GM12878 (cell line): ENCODE measurements around the gene PFN2. TPM values are rescaled to one million over a fixed set of nuclear protein-coding genes. Genes with fewer than 3 reads are reported as not detected.

Source experiments
- ATAC-seq: fragments of 200-7000 bp; cut with Tn5 transposase; 3 replicates; pipeline ENCODE4 v1.9.1; 2020; ENCODE audit warnings: mild to moderate bottlenecking, moderate library complexity
- BruUV-seq: library from RNA; stranded (reverse); fragments of 400-500 nt; replicated peaks from 2 replicates; lab custom pipeline; 2021; lab: Mats Ljungman, UMichigan
- CTCF ChIA-PET: fragments of 300-600 bp; sonication (Branson Sonifier 250); formaldehyde crosslinking; extraction: SDS; loops from one replicate; lab custom pipeline; 2021; ENCODE audit warnings: inconsistent platforms; lab: Yijun Ruan, JAX
- POLR2A ChIA-PET: fragments of 350-600 bp; formaldehyde crosslinking; extraction: SDS; loops from one replicate; lab custom pipeline; 2021; ENCODE audit warnings: inconsistent platforms; lab: Charles Lee
- RAD21 ChIA-PET: fragments of 300-600 bp; sonication (Branson Sonifier 250); formaldehyde crosslinking; loops from one replicate; lab custom pipeline; 2023; ENCODE audit warnings: antibody characterized with exemption; ENCODE audit not compliant: unreplicated experiment; lab: Charles Lee
- SMC1A ChIA-PET: fragments of 300-600 bp; sonication (Branson Sonifier 250); formaldehyde crosslinking; loops from one replicate; lab custom pipeline; 2023; ENCODE audit not compliant: unreplicated experiment, uncharacterized antibody; lab: Charles Lee
- DNase-seq: peaks from one replicate; pipeline ENCODE4 v3.0.0-alpha.2; 2011; ENCODE audit warnings: low read depth, low spot score
- FAIRE-seq: peaks from 3 replicates; lab custom pipeline; 2011; peaks lifted over from hg19 to GRCh38; lab: Jason Lieb, UNC
- H2AFZ ChIP-seq: 2 replicates; pipeline ENCODE4 v1.6.0; 2011; ENCODE audit warnings: low read depth, low read length, control low read depth; ENCODE audit not compliant: control insufficient read depth
- H3K27ac ChIP-seq: 2 replicates; pipeline ENCODE4 v1.5.1; 2011; ENCODE audit warnings: control low read depth; ENCODE audit not compliant: control insufficient read depth, insufficient read depth
- H3K27me3 ChIP-seq, 2 experiments: replicated peaks in 1 of 2; 2 replicates each; pipeline versions ENCODE4 v1.6.0 to v1.6.1; 2011; ENCODE audit warnings: low read length in 1 of 2; ENCODE audit not compliant: control insufficient read depth in 2 of 2, insufficient read depth in 2 of 2
- H3K36me3 ChIP-seq, 2 experiments: 2 replicates each; pipeline ENCODE4 v1.5.1; 2011; ENCODE audit warnings: low read length in 1 of 2; ENCODE audit not compliant: control insufficient read depth in 2 of 2, insufficient read depth in 2 of 2
- H3K4me1 ChIP-seq: 2 replicates; pipeline ENCODE4 v1.6.1; 2011; ENCODE audit warnings: mild to moderate bottlenecking, low read length, moderate library complexity, mixed read lengths; ENCODE audit not compliant: control insufficient read depth, insufficient read depth
- H3K4me2 ChIP-seq: 2 replicates; pipeline ENCODE4 v1.6.0; 2011; ENCODE audit warnings: control low read depth; ENCODE audit not compliant: control insufficient read depth, insufficient read depth
- H3K4me3 ChIP-seq: fragments of 200-600 bp; sonication (generic); 2 replicates; pipeline ENCODE4 v1.5.1; 2016
- H3K79me2 ChIP-seq: 2 replicates; pipeline ENCODE4 v1.6.0; 2011; ENCODE audit warnings: low read length; ENCODE audit not compliant: control insufficient read depth, insufficient read depth
- H3K9ac ChIP-seq: 2 replicates; pipeline ENCODE4 v1.8.0; 2011; ENCODE audit warnings: low read length, control low read depth, mixed read lengths; ENCODE audit not compliant: control insufficient read depth, insufficient read depth
- H3K9me3 ChIP-seq: replicated peaks from 3 replicates; pipeline ENCODE4 v1.5.1; 2011; ENCODE audit warnings: mild to moderate bottlenecking, low read length; ENCODE audit not compliant: control insufficient read depth, insufficient read depth
- H4K20me1 ChIP-seq: 2 replicates; pipeline ENCODE4 v1.6.0; 2011; ENCODE audit not compliant: control insufficient read depth, insufficient read depth
- CBX5 ChIP-seq: sonication (generic); IDR thresholded peaks from 2 replicates; pipeline ENCODE4 v1.6.1; 2016; ENCODE audit warnings: low read depth, moderate library complexity, mild to moderate bottlenecking, inconsistent platforms
- CHD1 ChIP-seq: IDR thresholded peaks from 2 replicates; pipeline ENCODE4 v1.6.1; 2012; ENCODE audit warnings: low read depth, low read length, improper control_type of control experiment
- CHD4 ChIP-seq: fragments of 200-600 bp; sonication (generic); IDR thresholded peaks from 2 replicates; pipeline ENCODE4 v1.6.1; 2016; ENCODE audit warnings: mild to moderate bottlenecking
- DPF2 ChIP-seq: fragments of 450-650 bp; IDR thresholded peaks from 2 replicates; pipeline ENCODE4 v1.6.1; 2017; ENCODE audit warnings: mild to moderate bottlenecking
- GATAD2B ChIP-seq: fragments of 450-650 bp; conservative IDR thresholded peaks from 2 replicates; pipeline ENCODE4 v1.6.1; 2017; ENCODE audit warnings: low read depth, mild to moderate bottlenecking, moderate library complexity
- NFIC ChIP-seq: IDR thresholded peaks from 2 replicates; pipeline ENCODE4 v1.6.1; 2012; ENCODE audit warnings: low read depth, mild to moderate bottlenecking, inconsistent platforms, low read length, moderate library complexity
- SIX5 ChIP-seq: IDR thresholded peaks from 2 replicates; pipeline ENCODE4 v1.6.1; 2011; ENCODE audit warnings: mild to moderate bottlenecking, low read depth, low read length, moderate library complexity; ENCODE audit not compliant: severe bottlenecking
- SREBF1 ChIP-seq: IDR thresholded peaks from 2 replicates; pipeline ENCODE4 v1.6.1; 2012; ENCODE audit warnings: mild to moderate bottlenecking, low read length
- WGBS: methylation state at CpG from one replicate; pipeline ENCODE4 v1.1.6; 2016; ENCODE audit warnings: low lambda C conversion rate; ENCODE audit not compliant: insufficient replicate concordance, insufficient coverage; ENCODE audit errors: missing lambda C conversion rate; 5-methylcytosine and 5-hydroxymethylcytosine counted together
- in situ Hi-C: fragments of 300-500 bp; cut with MboI; formaldehyde crosslinking; loops from 9 replicates; pipeline ENCODE4 v1.14.3; 2018; ENCODE audit warnings: mixed read lengths
- intact Hi-C: fragments of 100-400 bp; cut with micrococcal nuclease; formaldehyde crosslinking; loops from one replicate; pipeline ENCODE4 v1.14.2; 2022; ENCODE audit not compliant: unreplicated experiment
- polyA plus RNA-seq, 11 experiments: library from polyadenylated mRNA; depleted of rRNA in 4 of 11; unstranded in 6 of 11; stranded (reverse) in 5 of 11; fragments of >200 nt; fragmentation: Nextera tagmentation in 4 of 11; fragmentation: Illumina TruSeq in 1 of 11; extraction: Ambion mirVana in 4 of 11; extraction: Trizol in 1 of 11; gene quantifications; 1 replicate in 1 of 11; 2 replicates in 10 of 11; pipeline versions ENCODE4 v1.2.1 to v1.2.3, GENCODE V29; 2011 to 2016; ENCODE audit warnings: inconsistent platforms in 2 of 11, missing spikeins in 2 of 11, low read depth in 1 of 11
- small RNA-seq: library from RNA; depleted of rRNA; stranded (forward); fragments of <200 nt; gene quantifications from one replicate; pipeline ENCODE3, GENCODE V24; 2014
- total RNA-seq, 4 experiments: library from RNA; depleted of rRNA in 3 of 4; stranded (reverse); fragments of >200 nt in 3 of 4; fragmentation: Illumina TruSeq in 1 of 4; extraction: Trizol in 1 of 4; gene quantifications; 2 replicates each; pipeline versions ENCODE4 v1.2.1 to v1.2.3, GENCODE V29; 2013 to 2021
- TF ChIP-seq, protein P1 (sequence below): fragments of 450-650 bp; IDR thresholded peaks from 2 replicates; pipeline ENCODE4 v1.6.1; 2017; ENCODE audit warnings: borderline replicate concordance

Gene PFN2
- total and polyA plus RNA-seq, 10 of the 15 experiments (the other 5 are each of a cell fraction or from before 2014, with no cell fraction given) = 3.1 to 78.9 (median 5.3) TPM

GRCh38 chr3:149917124-149917667 is 53.5 kb downstream of the PFN2 start:
- ChIA-PET POLR2A (interaction anchor here (0.7 kb wide), 1 partner anchor 10 kb away, joined by 3 read pairs; no protein-coding TSS in a partner anchor), RAD21 (interaction anchor here (1.3 kb wide), 1 partner anchor 22 kb away, joined by 3 read pairs; no protein-coding TSS in a partner anchor), SMC1A (interaction anchor here (1.3 to 2.2 kb wide), 4 partner anchors 11 to 37 kb away, joined by 3 to 14 read pairs (median 4); no protein-coding TSS in a partner anchor), CTCF (interaction anchor here (0.8 to 1.9 kb wide), 5 partner anchors 9 to 70 kb away, joined by 3 to 8 read pairs (median 3); no protein-coding TSS in a partner anchor)
- H3K4me1 ChIP-seq = no peaks in the 10 kb centered on the region
- H3K4me3 ChIP-seq = no peak overlapping the region
- no peaks in the 10 kb centered on the region for H3K9me3 ChIP-seq
- H3K79me2 ChIP-seq = no peaks in the 10 kb centered on the region
- no peaks in the 10 kb centered on the region for H3K36me3 ChIP-seq
- no peak overlapping the region for H3K27ac ChIP-seq
- no peaks in the 10 kb centered on the region for H4K20me1 ChIP-seq
- no peak overlapping the region for H3K4me2 ChIP-seq
- 50% methylated on average over 5 of the region's 5 CpGs for WGBS
- FAIRE-seq = no peak
- no TSS peak for BruUV-seq
- no peak for ATAC-seq
- no peak overlapping the region for H3K9ac ChIP-seq
- in situ Hi-C loops = no loop called here
- H2AFZ ChIP-seq = no peak overlapping the region
- no peak for DNase-seq
- TF ChIP-seq, protein P1, sequence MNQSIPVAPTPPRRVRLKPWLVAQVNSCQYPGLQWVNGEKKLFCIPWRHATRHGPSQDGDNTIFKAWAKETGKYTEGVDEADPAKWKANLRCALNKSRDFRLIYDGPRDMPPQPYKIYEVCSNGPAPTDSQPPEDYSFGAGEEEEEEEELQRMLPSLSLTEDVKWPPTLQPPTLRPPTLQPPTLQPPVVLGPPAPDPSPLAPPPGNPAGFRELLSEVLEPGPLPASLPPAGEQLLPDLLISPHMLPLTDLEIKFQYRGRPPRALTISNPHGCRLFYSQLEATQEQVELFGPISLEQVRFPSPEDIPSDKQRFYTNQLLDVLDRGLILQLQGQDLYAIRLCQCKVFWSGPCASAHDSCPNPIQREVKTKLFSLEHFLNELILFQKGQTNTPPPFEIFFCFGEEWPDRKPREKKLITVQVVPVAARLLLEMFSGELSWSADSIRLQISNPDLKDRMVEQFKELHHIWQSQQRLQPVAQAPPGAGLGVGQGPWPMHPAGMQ = no peak
- TF ChIP-seq CHD4 = no peak
- TF ChIP-seq SREBF1 = no peak
- TF ChIP-seq CBX5 = no peak
- TF ChIP-seq GATAD2B = no peak
- TF ChIP-seq SIX5 = no peak
- TF ChIP-seq DPF2 = no peak
- no peak for TF ChIP-seq CHD1
- no peak for TF ChIP-seq NFIC
- intact Hi-C loops = no loop called here
- no peaks in the 10 kb centered on the region for H3K27me3 ChIP-seq

Small RNAs within 50 kb of the gene (small RNA-seq; reads per million reads assigned to genes)
- gene RNU6-720P = not detected

Other genes with a start within 250 kb of the PFN2 start
- gene COMMD2, start 218.4 kb downstream of the PFN2 start, total RNA-seq (2014; rRNA removed) = 27.3 and 30.5 TPM in 2 replicates
- 27.0 and 27.9 TPM in 2 replicates for gene COMMD2, start 218.4 kb downstream of the PFN2 start, total RNA-seq (2014; rRNA removed; fragmentation: Illumina TruSeq; extraction: Trizol)
- gene COMMD2, start 218.4 kb downstream of the PFN2 start, total RNA-seq (2021) = 34.6 and 36.3 TPM in 2 replicates
- 46.8 and 65.7 TPM in 2 replicates for gene COMMD2, start 218.4 kb downstream of the PFN2 start, polyA plus RNA-seq (2011; rRNA removed)
- gene COMMD2, start 218.4 kb downstream of the PFN2 start, polyA plus RNA-seq (2014; fragmentation: Illumina TruSeq; extraction: Trizol) = 54.9 and 70.4 TPM in 2 replicates
- 10 to 100 TPM; 59.4 to 97.0 TPM for gene COMMD2, start 218.4 kb downstream of the PFN2 start, polyA plus RNA-seq (2014; fragmentation: Nextera tagmentation; extraction: Ambion mirVana)
- 18.6 and 23.0 TPM in 2 replicates for gene COMMD2, start 218.4 kb downstream of the PFN2 start, polyA plus RNA-seq (2014; rRNA removed)
- 10 to 100 TPM; 61.1 to 65.7 TPM for gene COMMD2, start 218.4 kb downstream of the PFN2 start, polyA plus RNA-seq (2016; fragmentation: Nextera tagmentation; extraction: Ambion mirVana)
- not detected in 2 replicates for gene ANKUB1, start 178.3 kb downstream of the PFN2 start, total RNA-seq (2014; rRNA removed)
- not detected in 2 replicates for gene ANKUB1, start 178.3 kb downstream of the PFN2 start, total RNA-seq (2014; rRNA removed; fragmentation: Illumina TruSeq; extraction: Trizol)
- not detected in 2 replicates for gene ANKUB1, start 178.3 kb downstream of the PFN2 start, total RNA-seq (2021)
- 0.08 TPM in 1 of 2 replicates, not detected in the other for gene ANKUB1, start 178.3 kb downstream of the PFN2 start, polyA plus RNA-seq (2011; rRNA removed)
- gene ANKUB1, start 178.3 kb downstream of the PFN2 start, polyA plus RNA-seq (2014; fragmentation: Illumina TruSeq; extraction: Trizol) = not detected in 2 replicates
- not detected for gene ANKUB1, start 178.3 kb downstream of the PFN2 start, polyA plus RNA-seq (2014; fragmentation: Nextera tagmentation; extraction: Ambion mirVana)
- not detected in 2 replicates for gene ANKUB1, start 178.3 kb downstream of the PFN2 start, polyA plus RNA-seq (2014; rRNA removed)
- not detected for gene ANKUB1, start 178.3 kb downstream of the PFN2 start, polyA plus RNA-seq (2016; fragmentation: Nextera tagmentation; extraction: Ambion mirVana)
- gene RNF13, start 157.7 kb downstream of the PFN2 start, total RNA-seq (2014; rRNA removed) = 31.3 and 32.3 TPM in 2 replicates
- gene RNF13, start 157.7 kb downstream of the PFN2 start, total RNA-seq (2014; rRNA removed; fragmentation: Illumina TruSeq; extraction: Trizol) = 34.6 and 37.8 TPM in 2 replicates
- gene RNF13, start 157.7 kb downstream of the PFN2 start, total RNA-seq (2021) = 22.3 and 24.8 TPM in 2 replicates
- gene RNF13, start 157.7 kb downstream of the PFN2 start, polyA plus RNA-seq (2011; rRNA removed) = 45.9 and 80.0 TPM in 2 replicates
- gene RNF13, start 157.7 kb downstream of the PFN2 start, polyA plus RNA-seq (2014; fragmentation: Illumina TruSeq; extraction: Trizol) = 27.2 and 35.5 TPM in 2 replicates
- 10 to 100 TPM; 38.7 to 45.9 TPM for gene RNF13, start 157.7 kb downstream of the PFN2 start, polyA plus RNA-seq (2014; fragmentation: Nextera tagmentation; extraction: Ambion mirVana)
- 12.2 and 18.9 TPM in 2 replicates for gene RNF13, start 157.7 kb downstream of the PFN2 start, polyA plus RNA-seq (2014; rRNA removed)
- 10 to 100 TPM; 54.9 to 73.4 TPM for gene RNF13, start 157.7 kb downstream of the PFN2 start, polyA plus RNA-seq (2016; fragmentation: Nextera tagmentation; extraction: Ambion mirVana)